Right atrium auricular region (tissue), 2 donors: ENCODE measurements around the gene ACBD6. TPM values are rescaled to one million over a fixed set of nuclear protein-coding genes. Genes with fewer than 3 reads are reported as not detected.
"Not testable (repeated sequence)": the region's sequence is repeated elsewhere in the genome, so short reads cannot be mapped to it uniquely, and the experiment has no call there.

ENCODE experiments used
- DNase-seq: peaks from one replicate; pipeline ENCODE4 v3.0.0-alpha.2; 2019; ENCODE audit warnings: low spot score
- H3K27ac ChIP-seq, 2 donors: fragments of 200-600 bp; sonication (generic); 1 replicate in 1 of 2; 2 replicates in 1 of 2; pipeline ENCODE4 v1.5.1; 2016 to 2019
- H3K27me3 ChIP-seq, 2 donors: fragments of 200-600 bp; sonication (generic); one replicate each; pipeline versions ENCODE4 v1.5.1 to v1.6.0; 2017 to 2019
- H3K36me3 ChIP-seq: fragments of 200-600 bp; sonication (generic); one replicate; pipeline ENCODE4 v1.5.1; 2016
- H3K4me1 ChIP-seq, 2 donors: fragments of 200-600 bp; sonication (generic); one replicate each; pipeline versions ENCODE4 v1.5.1 to v1.6.0; 2017 to 2019
- H3K4me3 ChIP-seq, 2 donors: fragments of 200-600 bp; sonication (generic); 1 replicate in 1 of 2; 2 replicates in 1 of 2; pipeline ENCODE4 v1.5.1; 2017 to 2019; ENCODE audit warnings: mild to moderate bottlenecking in 1 of 2, moderate library complexity in 1 of 2
- H3K9me3 ChIP-seq, 2 donors: fragments of 200-600 bp; sonication (generic); one replicate each; pipeline ENCODE4 v1.5.1; 2019
- CTCF ChIP-seq, 2 donors: fragments of 200-600 bp; sonication (generic); IDR thresholded peaks; one replicate each; pipeline ENCODE4 v1.5.1; 2019; ENCODE audit warnings: antibody characterized with exemption in 2 of 2
- total RNA-seq, 2 donors: library from RNA; depleted of rRNA; stranded (reverse); fragments of >200 nt; gene quantifications; one replicate each; pipeline ENCODE4 v1.1.0, GENCODE V29; 2016

Gene ACBD6
- total RNA-seq, 2 donors from 2014 or later: 24.0 to 29.0 TPM

GRCh38 chr1:180462102-180462501 lies 40.3 kb downstream of the ACBD6 start:
- no peaks in the 10 kb centered on the region for H3K4me1 ChIP-seq
- no peak for TF ChIP-seq CTCF (IDR thresholded peaks at IDR 0.05)
- DNase-seq: no peak
- H3K27ac ChIP-seq: no peak overlapping the region
- peaks cover 0 to 40% of the 10 kb centered on the region in 2 donors for H3K9me3 ChIP-seq
- no peaks in the 10 kb centered on the region for H3K27me3 ChIP-seq
- H3K4me3 ChIP-seq: no peak overlapping the region
- H3K36me3 ChIP-seq: no peaks in the 10 kb centered on the region

- H3K4me1 ChIP-seq, H3K36me3 ChIP-seq, DNase-seq, H3K4me3 ChIP-seq, H3K27ac ChIP-seq, H3K27me3 ChIP-seq: not testable (repeated sequence)
- peaks cover 0 to 40% of the 10 kb centered on the region in 2 donors for H3K9me3 ChIP-seq
Observed at GRCh38 chr1:180461682-180462081, 40.7 kb downstream of the ACBD6 start.

GRCh38 chr1:180458807-180459206 lies 43.6 kb downstream of the ACBD6 start:
- peaks cover 0 to 26% of the 10 kb centered on the region in 2 donors for H3K9me3 ChIP-seq
- no peak for TF ChIP-seq CTCF (IDR thresholded peaks at IDR 0.05)
- H3K27ac ChIP-seq: no peak overlapping the region
- no peaks in the 10 kb centered on the region for H3K27me3 ChIP-seq
- DNase-seq: no peak
- no peaks in the 10 kb centered on the region for H3K4me1 ChIP-seq
- H3K36me3 ChIP-seq: no peaks in the 10 kb centered on the region
- no peak overlapping the region for H3K4me3 ChIP-seq

GRCh38 chr1:180456191-180456590 lies 46.2 kb downstream of the ACBD6 start:
- peaks cover 0 to 10% of the 10 kb centered on the region in 2 donors for H3K9me3 ChIP-seq
- DNase-seq: no peak
- no peak overlapping the region for H3K4me3 ChIP-seq
- no peak for TF ChIP-seq CTCF (IDR thresholded peaks at IDR 0.05)
- H3K27ac ChIP-seq: no peak overlapping the region
- no peaks in the 10 kb centered on the region for H3K27me3 ChIP-seq
- no peaks in the 10 kb centered on the region for H3K36me3 ChIP-seq
- H3K4me1 ChIP-seq: no peaks in the 10 kb centered on the region

- H3K9me3 ChIP-seq: peaks cover 0 to 10% of the 10 kb centered on the region in 2 donors
- no peak for TF ChIP-seq CTCF (IDR thresholded peaks at IDR 0.05)
- no peak for DNase-seq
- no peaks in the 10 kb centered on the region for H3K27me3 ChIP-seq
- no peaks in the 10 kb centered on the region for H3K36me3 ChIP-seq
- no peak overlapping the region for H3K27ac ChIP-seq
- H3K4me3 ChIP-seq: no peak overlapping the region
- H3K4me1 ChIP-seq: no peaks in the 10 kb centered on the region
Observed at GRCh38 chr1:180451504-180451903, 50.9 kb downstream of the ACBD6 start.

GRCh38 chr1:180444522-180444921 lies 57.9 kb downstream of the ACBD6 start:
- no peak for TF ChIP-seq CTCF (IDR thresholded peaks at IDR 0.05)
- H3K36me3 ChIP-seq: no peaks in the 10 kb centered on the region
- no peaks in the 10 kb centered on the region for H3K9me3 ChIP-seq
- no peak for DNase-seq
- no peak overlapping the region for H3K4me3 ChIP-seq
- no peaks in the 10 kb centered on the region for H3K27me3 ChIP-seq
- H3K27ac ChIP-seq: no peak overlapping the region
- no peaks in the 10 kb centered on the region for H3K4me1 ChIP-seq
